K562 treated with DMSO at 1 percent for 48 hours (cell line): ENCODE results near the gene HIF1A. TPM values are rescaled to one million over a fixed set of nuclear protein-coding genes. Genes with fewer than 3 reads are reported as not detected.

Experiments
- total RNA-seq: library from RNA; unstranded; fragments of 300-600 nt; gene quantifications from 2 replicates; pipeline ENCODE4 v1.2.3, GENCODE V29; 2022; ENCODE audit warnings: low replicate concordance; ENCODE audit errors: extremely low read depth

The HIF1A gene
- total RNA-seq, result not detected in 2 replicates

GRCh38 chr14:61694830-61695694 is at the start of gene HIF1A:
Gene HIF1A (plus strand): TSS chr14:61695513. CDS start chr14:61695805, 292 bp downstream.

GRCh38 chr14:61761959-61762786 is 66.9 kb downstream of the HIF1A start, which contains the start of gene SNAPC1:
Gene SNAPC1 (plus strand): TSS chr14:61762420. CDS start chr14:61762461, 41 bp downstream.

Other genes with a start within 250 kb of the HIF1A start
- gene SNAPC1, start 66.9 kb downstream of the HIF1A start, total RNA-seq, result not detected in 2 replicates
- gene SYT16, start 117.2 kb downstream of the HIF1A start, total RNA-seq, result not detected in 2 replicates